Measurements from ENCODE around the gene BPIFA2.

- TF ChIP-seq, protein P1, sequence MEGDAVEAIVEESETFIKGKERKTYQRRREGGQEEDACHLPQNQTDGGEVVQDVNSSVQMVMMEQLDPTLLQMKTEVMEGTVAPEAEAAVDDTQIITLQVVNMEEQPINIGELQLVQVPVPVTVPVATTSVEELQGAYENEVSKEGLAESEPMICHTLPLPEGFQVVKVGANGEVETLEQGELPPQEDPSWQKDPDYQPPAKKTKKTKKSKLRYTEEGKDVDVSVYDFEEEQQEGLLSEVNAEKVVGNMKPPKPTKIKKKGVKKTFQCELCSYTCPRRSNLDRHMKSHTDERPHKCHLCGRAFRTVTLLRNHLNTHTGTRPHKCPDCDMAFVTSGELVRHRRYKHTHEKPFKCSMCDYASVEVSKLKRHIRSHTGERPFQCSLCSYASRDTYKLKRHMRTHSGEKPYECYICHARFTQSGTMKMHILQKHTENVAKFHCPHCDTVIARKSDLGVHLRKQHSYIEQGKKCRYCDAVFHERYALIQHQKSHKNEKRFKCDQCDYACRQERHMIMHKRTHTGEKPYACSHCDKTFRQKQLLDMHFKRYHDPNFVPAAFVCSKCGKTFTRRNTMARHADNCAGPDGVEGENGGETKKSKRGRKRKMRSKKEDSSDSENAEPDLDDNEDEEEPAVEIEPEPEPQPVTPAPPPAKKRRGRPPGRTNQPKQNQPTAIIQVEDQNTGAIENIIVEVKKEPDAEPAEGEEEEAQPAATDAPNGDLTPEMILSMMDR (conservative IDR thresholded peaks at IDR 0.05; ENCODE audit: low read length): no peak
- TF ChIP-seq EZH2phosphoT487 (IDR thresholded peaks at IDR 0.05; ENCODE audit: borderline replicate concordance): no peak
These were observed 5.6 kb upstream of the BPIFA2 start for GRCh38 chr20:33162313-33162712.

All from Loucy (cell line).